ENCODE results near the gene TIGD6.

DNA sequence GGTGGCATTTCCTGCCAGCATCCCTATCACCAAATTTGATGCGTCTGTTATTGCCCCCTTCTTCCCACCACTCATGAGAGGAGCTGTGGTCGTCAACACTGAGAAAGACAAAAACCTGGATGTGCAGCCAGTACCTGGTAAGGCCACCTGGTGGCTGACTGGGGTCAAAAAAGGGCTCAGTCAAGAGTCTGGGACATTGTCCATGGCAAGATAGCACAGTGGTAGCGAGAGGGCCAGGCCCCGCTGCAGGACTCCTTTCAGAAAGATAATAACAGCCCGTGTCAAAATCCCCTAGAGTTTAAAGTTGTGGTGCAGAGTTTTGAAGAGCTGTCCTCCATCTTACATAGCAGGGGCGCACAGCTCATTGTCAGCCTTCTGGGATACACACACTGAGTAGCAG is 45.1 kb upstream of the TIGD6 start:
- TF ChIP-seq, protein P1, sequence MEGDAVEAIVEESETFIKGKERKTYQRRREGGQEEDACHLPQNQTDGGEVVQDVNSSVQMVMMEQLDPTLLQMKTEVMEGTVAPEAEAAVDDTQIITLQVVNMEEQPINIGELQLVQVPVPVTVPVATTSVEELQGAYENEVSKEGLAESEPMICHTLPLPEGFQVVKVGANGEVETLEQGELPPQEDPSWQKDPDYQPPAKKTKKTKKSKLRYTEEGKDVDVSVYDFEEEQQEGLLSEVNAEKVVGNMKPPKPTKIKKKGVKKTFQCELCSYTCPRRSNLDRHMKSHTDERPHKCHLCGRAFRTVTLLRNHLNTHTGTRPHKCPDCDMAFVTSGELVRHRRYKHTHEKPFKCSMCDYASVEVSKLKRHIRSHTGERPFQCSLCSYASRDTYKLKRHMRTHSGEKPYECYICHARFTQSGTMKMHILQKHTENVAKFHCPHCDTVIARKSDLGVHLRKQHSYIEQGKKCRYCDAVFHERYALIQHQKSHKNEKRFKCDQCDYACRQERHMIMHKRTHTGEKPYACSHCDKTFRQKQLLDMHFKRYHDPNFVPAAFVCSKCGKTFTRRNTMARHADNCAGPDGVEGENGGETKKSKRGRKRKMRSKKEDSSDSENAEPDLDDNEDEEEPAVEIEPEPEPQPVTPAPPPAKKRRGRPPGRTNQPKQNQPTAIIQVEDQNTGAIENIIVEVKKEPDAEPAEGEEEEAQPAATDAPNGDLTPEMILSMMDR (IDR thresholded peaks at IDR 0.05) = no peak
- no peak for TF ChIP-seq POLR2A (IDR thresholded peaks at IDR 0.05)
